HUES64 (cell line): Measurements from ENCODE around the gene POLN.
"Not testable (repeated sequence)": the region's sequence is repeated elsewhere in the genome, so short reads cannot be mapped to it uniquely, and the experiment has no call there.

Experiments
- H3K27ac ChIP-seq: 2 replicates; pipeline ENCODE4 v1.7.0; 2013; ENCODE audit warnings: low read depth, low read length, inconsistent platforms
- H3K27me3 ChIP-seq: 2 replicates; pipeline ENCODE4 v1.6.1; 2013; ENCODE audit warnings: mild to moderate bottlenecking, low read length; ENCODE audit not compliant: insufficient read depth
- H3K36me3 ChIP-seq: 2 replicates; pipeline ENCODE4 v1.6.1; 2013; ENCODE audit warnings: mild to moderate bottlenecking, low read length; ENCODE audit not compliant: insufficient read depth
- H3K4me1 ChIP-seq: 2 replicates; pipeline ENCODE4 v1.6.1; 2013; ENCODE audit warnings: mild to moderate bottlenecking, low read length, moderate library complexity; ENCODE audit not compliant: insufficient read depth
- H3K4me3 ChIP-seq: 2 replicates; pipeline ENCODE4 v1.5.1; 2013; ENCODE audit warnings: mild to moderate bottlenecking, low read length, moderate library complexity
- H3K9ac ChIP-seq: 2 replicates; pipeline ENCODE4 v1.6.1; 2013; ENCODE audit warnings: mild to moderate bottlenecking, low read depth, low read length
- H3K9me3 ChIP-seq: 2 replicates; pipeline ENCODE4 v1.6.1; 2013; ENCODE audit warnings: low read depth, low read length; ENCODE audit not compliant: insufficient read depth
- WGBS: fragments of 150-250, 120-280 bp; methylation state at CpG from one replicate; pipeline ENCODE4 v1.1.7; 2013; ENCODE audit warnings: missing lambda C conversion rate; 5-methylcytosine and 5-hydroxymethylcytosine counted together

The POLN gene

GRCh38 chr4:2284934-2285612 is 43.2 kb upstream of the POLN start:
- no peaks in the 10 kb centered on the region for H3K27me3 ChIP-seq
- no peak overlapping the region for H3K9ac ChIP-seq
- no peaks in the 10 kb centered on the region for H3K9me3 ChIP-seq
- H3K27ac ChIP-seq: no peak overlapping the region
- H3K4me1 ChIP-seq: no peaks in the 10 kb centered on the region
- H3K36me3 ChIP-seq: no peaks in the 10 kb centered on the region
- 94% methylated on average over 15 of the region's 15 CpGs for WGBS
- H3K4me3 ChIP-seq: no peak overlapping the region

GRCh38 chr4:2284161-2284933 is 42.4 kb upstream of the POLN start:
- H3K9ac ChIP-seq: no peak overlapping the region
- 95% methylated on average over 23 of the region's 23 CpGs for WGBS
- H3K36me3 ChIP-seq: no peaks in the 10 kb centered on the region
- no peaks in the 10 kb centered on the region for H3K4me1 ChIP-seq
- H3K27ac ChIP-seq: no peak overlapping the region
- H3K27me3 ChIP-seq: no peaks in the 10 kb centered on the region
- no peaks in the 10 kb centered on the region for H3K9me3 ChIP-seq
- H3K4me3 ChIP-seq: no peak overlapping the region

- Histone ChIP-seq H3K36me3 (no peaks in the 10 kb centered on the region), H3K9ac (no peak overlapping the region), H3K4me1 (no peaks in the 10 kb centered on the region), H3K4me3 (no peak overlapping the region), H3K27me3 (no peaks in the 10 kb centered on the region), H3K9me3 (no peaks in the 10 kb centered on the region), H3K27ac (no peak overlapping the region)
- WGBS: 94% methylated on average over 3 of the region's 3 CpGs
These were observed 41.3 kb upstream of the POLN start for GRCh38 chr4:2283199-2283711.

- 85% methylated on average over 10 of the region's 10 CpGs for WGBS
- H3K9ac ChIP-seq: no peak overlapping the region
- H3K27me3 ChIP-seq: no peaks in the 10 kb centered on the region
- no peak overlapping the region for H3K27ac ChIP-seq
- H3K9me3 ChIP-seq: no peaks in the 10 kb centered on the region
- no peaks in the 10 kb centered on the region for H3K4me1 ChIP-seq
- no peaks in the 10 kb centered on the region for H3K36me3 ChIP-seq
- no peak overlapping the region for H3K4me3 ChIP-seq
These were observed 39.8 kb upstream of the POLN start for GRCh38 chr4:2281575-2282343.

GRCh38 chr4:2280531-2281300 is 38.8 kb upstream of the POLN start:
- 92% methylated on average over 13 of the region's 13 CpGs for WGBS
- H3K4me3 ChIP-seq: no peak overlapping the region
- no peak overlapping the region for H3K27ac ChIP-seq
- no peaks in the 10 kb centered on the region for H3K36me3 ChIP-seq
- no peaks in the 10 kb centered on the region for H3K9me3 ChIP-seq
- H3K9ac ChIP-seq: no peak overlapping the region
- H3K4me1 ChIP-seq: no peaks in the 10 kb centered on the region
- H3K27me3 ChIP-seq: no peaks in the 10 kb centered on the region

- no peaks in the 10 kb centered on the region for H3K9me3 ChIP-seq
These were observed 36.0 kb upstream of the POLN start for GRCh38 chr4:2277956-2278355.

GRCh38 chr4:2276581-2277325 is 34.8 kb upstream of the POLN start:
- no peaks in the 10 kb centered on the region for H3K27me3 ChIP-seq
- no peaks in the 10 kb centered on the region for H3K36me3 ChIP-seq
- H3K9me3 ChIP-seq: no peaks in the 10 kb centered on the region
- 96% methylated on average over 27 of the region's 30 CpGs for WGBS
- no peak overlapping the region for H3K27ac ChIP-seq
- H3K9ac ChIP-seq: no peak overlapping the region
- H3K4me3 ChIP-seq: no peak overlapping the region
- H3K4me1 ChIP-seq: no peaks in the 10 kb centered on the region

More at GRCh38 chr4:2277956-2278355, 36.0 kb upstream of the POLN start:
- 90% methylated on average over 9 of the region's 9 CpGs for WGBS
- Histone ChIP-seq H3K27me3 (no peaks in the 10 kb centered on the region), H3K36me3 (no peaks in the 10 kb centered on the region), H3K27ac (no peak overlapping the region), H3K4me1 (no peaks in the 10 kb centered on the region), H3K9ac (no peak overlapping the region), H3K4me3 (no peak overlapping the region)

- H3K9ac ChIP-seq: no peak overlapping the region
These were observed 33.8 kb upstream of the POLN start for GRCh38 chr4:2275546-2276251.

GRCh38 chr4:2275044-2275397 is 33.1 kb upstream of the POLN start:
- H3K4me1 ChIP-seq, H3K27ac ChIP-seq, H3K4me3 ChIP-seq, H3K9ac ChIP-seq, H3K9me3 ChIP-seq, H3K27me3 ChIP-seq, H3K36me3 ChIP-seq: not testable (repeated sequence)
- WGBS: 91% methylated on average over 10 of the region's 10 CpGs

More at GRCh38 chr4:2275546-2276251, 33.8 kb upstream of the POLN start:
- no peak overlapping the region for H3K4me3 ChIP-seq
- H3K9me3 ChIP-seq: no peaks in the 10 kb centered on the region
- H3K27me3 ChIP-seq: no peaks in the 10 kb centered on the region
- 94% methylated on average over 44 of the region's 44 CpGs for WGBS
- no peaks in the 10 kb centered on the region for H3K36me3 ChIP-seq
- no peaks in the 10 kb centered on the region for H3K4me1 ChIP-seq
- no peak overlapping the region for H3K27ac ChIP-seq
